Astrocyte (in vitro differentiated cells and primary cell): ENCODE results near the gene KCTD20. TPM values are rescaled to one million over a fixed set of nuclear protein-coding genes. Genes with fewer than 3 reads are reported as not detected.

Experiments
- DNase-seq: peaks from one replicate; pipeline ENCODE4 v3.0.0-alpha.2; 2010; ENCODE audit warnings: low read depth
- FAIRE-seq: peaks from 2 replicates; lab custom pipeline; 2011; peaks lifted over from hg19 to GRCh38; lab: Jason Lieb, UNC
- H2AFZ ChIP-seq: 2 replicates; pipeline ENCODE4 v1.6.0; 2012; ENCODE audit warnings: low read depth, low read length, inconsistent platforms
- H3K27ac ChIP-seq: 2 replicates; pipeline ENCODE4 v1.5.1; 2011; ENCODE audit warnings: low read depth, low read length, inconsistent platforms
- H3K27me3 ChIP-seq: 2 replicates; pipeline ENCODE4 v1.6.0; 2011; ENCODE audit warnings: low read length, inconsistent platforms; ENCODE audit not compliant: insufficient read depth
- H3K36me3 ChIP-seq: 2 replicates; pipeline ENCODE4 v1.5.1; 2011; ENCODE audit warnings: low read length, inconsistent platforms; ENCODE audit not compliant: insufficient read depth
- H3K4me1 ChIP-seq: 2 replicates; pipeline ENCODE4 v1.5.1; 2011; ENCODE audit warnings: low read length, inconsistent platforms; ENCODE audit not compliant: insufficient read depth
- H3K4me2 ChIP-seq: 2 replicates; pipeline ENCODE4 v1.6.0; 2012; ENCODE audit warnings: low read length, inconsistent platforms
- H3K4me3 ChIP-seq: 2 replicates; pipeline ENCODE4 v1.5.1; 2011; ENCODE audit warnings: low read depth, mild to moderate bottlenecking, low read length, inconsistent platforms; ENCODE audit not compliant: insufficient read depth
- H3K79me2 ChIP-seq: 2 replicates; pipeline ENCODE4 v1.6.0; 2012; ENCODE audit warnings: mild to moderate bottlenecking, low read length, inconsistent platforms; ENCODE audit not compliant: insufficient read depth
- H3K9ac ChIP-seq: 2 replicates; pipeline ENCODE4 v1.6.0; 2012; ENCODE audit warnings: mild to moderate bottlenecking, low read length, inconsistent platforms
- H3K9me3 ChIP-seq: 2 replicates; pipeline ENCODE4 v1.5.1; 2012; ENCODE audit warnings: low read depth, mild to moderate bottlenecking, low read length, inconsistent platforms; ENCODE audit not compliant: insufficient read depth
- H4K20me1 ChIP-seq: 2 replicates; pipeline ENCODE4 v1.6.0; 2012; ENCODE audit warnings: low read length, inconsistent platforms; ENCODE audit not compliant: insufficient read depth
- H3K27ac Mint-ChIP-seq: one replicate; pipeline ENCODE4 v1.8.0; 2021; ENCODE audit warnings: mild to moderate bottlenecking, mixed read lengths; ENCODE audit not compliant: unreplicated experiment
- H3K27me3 Mint-ChIP-seq: one replicate; pipeline ENCODE4 v1.8.0; 2021; ENCODE audit warnings: low read depth, mixed read lengths; ENCODE audit not compliant: unreplicated experiment
- H3K36me3 Mint-ChIP-seq: one replicate; pipeline ENCODE4 v1.8.0; 2021; ENCODE audit warnings: low read depth, mixed read lengths; ENCODE audit not compliant: unreplicated experiment
- H3K4me1 Mint-ChIP-seq: one replicate; pipeline ENCODE4 v1.8.0; 2021; ENCODE audit warnings: low read depth, mixed read lengths; ENCODE audit not compliant: unreplicated experiment
- H3K4me3 Mint-ChIP-seq: one replicate; pipeline ENCODE4 v1.8.0; 2021; ENCODE audit warnings: mild to moderate bottlenecking, moderate library complexity, mixed read lengths; ENCODE audit not compliant: unreplicated experiment
- H3K9me3 Mint-ChIP-seq: one replicate; pipeline ENCODE4 v1.8.0; 2021; ENCODE audit warnings: mild to moderate bottlenecking, mixed read lengths; ENCODE audit not compliant: unreplicated experiment
- EZH2 ChIP-seq: IDR thresholded peaks from 2 replicates; pipeline ENCODE4 v1.6.1; 2012; ENCODE audit warnings: mild to moderate bottlenecking, low read length, inconsistent platforms; ENCODE audit not compliant: insufficient read depth
- total RNA-seq: library from RNA; stranded (reverse); gene quantifications from 2 replicates; pipeline ENCODE4 v1.2.1, GENCODE V29; 2021
- TF ChIP-seq, protein P1 (sequence below): IDR thresholded peaks from 2 replicates; pipeline ENCODE4 v1.5.1; 2011; ENCODE audit warnings: low read depth, mild to moderate bottlenecking, inconsistent platforms, low read length, moderate library complexity; ENCODE audit not compliant: insufficient read depth

KCTD20 gene
- total RNA-seq, 1 donor from 2014 or later = 56.7 TPM

DNA sequence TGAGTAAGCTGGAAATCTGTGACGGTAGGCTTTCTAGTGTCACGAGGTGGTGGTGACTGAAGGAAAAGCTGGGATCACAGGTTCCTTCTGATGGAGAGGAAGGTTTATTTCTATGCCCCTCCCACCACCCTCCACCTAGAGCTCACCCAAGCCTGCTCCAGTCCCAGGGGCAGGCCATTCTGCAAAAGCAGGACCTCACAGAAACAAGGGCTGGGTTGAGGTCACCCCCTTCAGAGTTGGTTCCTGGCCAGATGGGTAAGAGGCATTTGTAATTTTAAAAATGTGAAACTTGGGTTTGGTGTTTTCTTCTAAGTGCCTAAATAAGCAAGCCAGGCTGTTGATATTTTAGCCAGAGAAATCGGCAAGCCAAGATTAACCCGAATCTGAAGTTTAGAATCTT, 46.6 kb downstream of the KCTD20 start:
- H3K27ac Mint-ChIP-seq = no peak overlapping the region
- H3K4me2 ChIP-seq = no peak overlapping the region
- peaks cover 18% of the 10 kb centered on the region for H3K4me1 Mint-ChIP-seq
- no peak overlapping the region for H2AFZ ChIP-seq
- H3K9ac ChIP-seq = no peak overlapping the region
- H3K9me3 ChIP-seq = no peaks in the 10 kb centered on the region
- no peak overlapping the region for H3K4me3 ChIP-seq
- no peaks in the 10 kb centered on the region for H3K27me3 ChIP-seq
- no peaks in the 10 kb centered on the region for H3K79me2 ChIP-seq
- no peaks in the 10 kb centered on the region for H3K27me3 Mint-ChIP-seq
- H3K9me3 Mint-ChIP-seq = no peaks in the 10 kb centered on the region
- H3K4me1 ChIP-seq = peaks cover 16% of the 10 kb centered on the region
- peaks cover 12% of the 10 kb centered on the region for H3K36me3 Mint-ChIP-seq
- FAIRE-seq (no peak), DNase-seq (no peak)
- TF ChIP-seq EZH2 = no peak
- TF ChIP-seq, protein P1, sequence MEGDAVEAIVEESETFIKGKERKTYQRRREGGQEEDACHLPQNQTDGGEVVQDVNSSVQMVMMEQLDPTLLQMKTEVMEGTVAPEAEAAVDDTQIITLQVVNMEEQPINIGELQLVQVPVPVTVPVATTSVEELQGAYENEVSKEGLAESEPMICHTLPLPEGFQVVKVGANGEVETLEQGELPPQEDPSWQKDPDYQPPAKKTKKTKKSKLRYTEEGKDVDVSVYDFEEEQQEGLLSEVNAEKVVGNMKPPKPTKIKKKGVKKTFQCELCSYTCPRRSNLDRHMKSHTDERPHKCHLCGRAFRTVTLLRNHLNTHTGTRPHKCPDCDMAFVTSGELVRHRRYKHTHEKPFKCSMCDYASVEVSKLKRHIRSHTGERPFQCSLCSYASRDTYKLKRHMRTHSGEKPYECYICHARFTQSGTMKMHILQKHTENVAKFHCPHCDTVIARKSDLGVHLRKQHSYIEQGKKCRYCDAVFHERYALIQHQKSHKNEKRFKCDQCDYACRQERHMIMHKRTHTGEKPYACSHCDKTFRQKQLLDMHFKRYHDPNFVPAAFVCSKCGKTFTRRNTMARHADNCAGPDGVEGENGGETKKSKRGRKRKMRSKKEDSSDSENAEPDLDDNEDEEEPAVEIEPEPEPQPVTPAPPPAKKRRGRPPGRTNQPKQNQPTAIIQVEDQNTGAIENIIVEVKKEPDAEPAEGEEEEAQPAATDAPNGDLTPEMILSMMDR = no peak
- peaks cover 23% of the 10 kb centered on the region for H3K36me3 ChIP-seq
- H3K4me3 Mint-ChIP-seq = no peak overlapping the region
- H3K27ac ChIP-seq = no peak overlapping the region
- H4K20me1 ChIP-seq = peaks cover 43% of the 10 kb centered on the region

DNA sequence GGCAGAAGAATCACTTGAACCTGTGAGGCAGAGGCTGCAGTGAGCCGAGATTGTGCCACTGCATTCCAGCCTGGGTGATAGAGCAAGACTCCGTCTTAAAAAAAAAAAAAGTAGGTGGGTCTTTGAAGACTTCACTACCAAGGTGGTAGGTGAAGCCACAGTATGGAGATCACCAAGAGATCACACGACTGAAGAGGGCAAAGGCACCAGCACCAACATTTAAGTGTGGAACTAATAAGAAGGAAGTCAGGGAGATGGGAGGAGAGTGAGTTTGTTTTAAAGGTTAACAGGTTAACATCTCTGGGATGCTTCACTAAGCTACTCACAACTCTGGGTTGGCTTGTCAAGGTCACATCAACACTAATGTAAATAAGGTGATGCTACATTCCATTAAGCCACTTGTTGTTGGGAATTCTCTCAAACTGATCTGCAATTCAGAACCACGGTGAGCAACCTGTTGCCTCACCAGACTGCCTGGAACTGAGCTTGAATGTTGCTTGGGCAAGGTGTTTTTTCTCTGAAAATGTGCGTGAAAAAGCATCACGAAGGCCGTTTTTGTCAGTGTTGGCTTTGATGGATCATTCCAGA, 48.7 kb downstream of the KCTD20 start:
- Mint-ChIP-seq H3K4me1 (peaks cover 18% of the 10 kb centered on the region), H3K9me3 (no peaks in the 10 kb centered on the region), H3K27ac (no peak overlapping the region), H3K36me3 (peaks cover 19% of the 10 kb centered on the region), H3K27me3 (no peaks in the 10 kb centered on the region), H3K4me3 (peak overlapping the region; percentile 17)
- no peak overlapping the region for H3K4me2 ChIP-seq
- H3K36me3 ChIP-seq = peaks cover 30% of the 10 kb centered on the region
- no peak overlapping the region for H2AFZ ChIP-seq
- H3K9me3 ChIP-seq = no peaks in the 10 kb centered on the region
- FAIRE-seq (no peak), DNase-seq (peak; percentile 26)
- H3K27me3 ChIP-seq = no peaks in the 10 kb centered on the region
- no peak overlapping the region for H3K27ac ChIP-seq
- no peak for TF ChIP-seq EZH2
- TF ChIP-seq, protein P1 = no peak
- peaks cover 44% of the 10 kb centered on the region for H4K20me1 ChIP-seq
- no peak overlapping the region for H3K4me3 ChIP-seq
- no peaks in the 10 kb centered on the region for H3K79me2 ChIP-seq
- peaks cover 16% of the 10 kb centered on the region for H3K4me1 ChIP-seq
- no peak overlapping the region for H3K9ac ChIP-seq

GRCh38 chr6:36492092-36492491, 49.3 kb downstream of the KCTD20 start:
- Histone ChIP-seq H3K27me3 (no peaks in the 10 kb centered on the region), H3K36me3 (peaks cover 31% of the 10 kb centered on the region), H3K4me2 (no peak overlapping the region), H3K9me3 (no peaks in the 10 kb centered on the region), H2AFZ (no peak overlapping the region), H4K20me1 (peaks cover 38% of the 10 kb centered on the region), H3K79me2 (no peaks in the 10 kb centered on the region), H3K27ac (no peak overlapping the region), H3K4me1 (peaks cover 15% of the 10 kb centered on the region), H3K4me3 (no peak overlapping the region), H3K9ac (no peak overlapping the region)
- H3K4me1 Mint-ChIP-seq = peaks cover 18% of the 10 kb centered on the region
- H3K27ac Mint-ChIP-seq = no peak overlapping the region
- peaks cover 20% of the 10 kb centered on the region for H3K36me3 Mint-ChIP-seq
- TF ChIP-seq, protein P1 = no peak
- TF ChIP-seq EZH2 = no peak
- no peaks in the 10 kb centered on the region for H3K9me3 Mint-ChIP-seq
- H3K4me3 Mint-ChIP-seq = no peak overlapping the region
- DNase-seq = no peak
- FAIRE-seq = no peak
- no peaks in the 10 kb centered on the region for H3K27me3 Mint-ChIP-seq
